Measurements from ENCODE around the gene MLEC. TPM values are rescaled to one million over a fixed set of nuclear protein-coding genes. Genes with fewer than 3 reads are reported as not detected.

MLEC gene
- total RNA-seq, 1 donor from 2014 or later: 100 TPM

DNA sequence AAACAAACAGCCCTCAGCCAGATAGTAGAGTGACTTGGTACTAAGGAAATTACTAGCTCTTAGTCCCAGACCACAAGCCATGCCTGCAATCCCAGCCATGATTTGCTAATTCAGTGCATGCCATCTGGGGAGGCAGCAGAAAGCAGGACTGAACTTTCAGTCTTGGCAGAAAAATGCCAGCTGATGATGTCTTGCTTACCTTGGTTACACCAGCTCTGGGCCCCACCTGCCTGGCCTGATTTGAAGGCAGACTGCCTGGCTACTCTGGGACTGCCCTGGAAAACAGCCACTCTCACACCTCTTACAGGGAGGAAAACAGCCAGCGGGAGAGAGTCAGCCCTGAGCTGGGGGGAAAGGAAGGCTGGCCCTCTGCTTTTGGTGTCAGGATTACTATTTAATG is 18.7 kb downstream of the MLEC start:
- DNase-seq (ENCODE audit: low spot score): no peak

DNA sequence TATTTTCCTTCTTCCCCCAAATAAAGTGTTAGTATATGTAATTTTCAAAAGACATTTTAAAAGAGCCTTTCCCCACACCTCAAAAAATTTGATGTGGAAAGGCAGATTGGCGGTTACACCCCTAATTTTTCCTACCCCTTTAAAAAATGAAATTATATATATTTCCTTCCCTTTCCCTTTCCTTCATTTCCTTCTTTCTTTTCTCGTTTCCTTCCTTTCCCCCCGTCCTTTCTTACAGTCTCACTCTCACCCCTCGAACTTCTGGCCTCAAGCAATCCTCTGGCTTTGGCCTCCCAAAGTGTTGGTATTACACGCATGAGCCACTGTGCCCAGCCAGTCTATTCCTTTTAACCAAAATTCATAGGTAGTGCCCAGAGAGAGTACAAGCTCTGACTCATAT is 19.1 kb downstream of the MLEC start:
- TF ChIP-seq, protein P1, sequence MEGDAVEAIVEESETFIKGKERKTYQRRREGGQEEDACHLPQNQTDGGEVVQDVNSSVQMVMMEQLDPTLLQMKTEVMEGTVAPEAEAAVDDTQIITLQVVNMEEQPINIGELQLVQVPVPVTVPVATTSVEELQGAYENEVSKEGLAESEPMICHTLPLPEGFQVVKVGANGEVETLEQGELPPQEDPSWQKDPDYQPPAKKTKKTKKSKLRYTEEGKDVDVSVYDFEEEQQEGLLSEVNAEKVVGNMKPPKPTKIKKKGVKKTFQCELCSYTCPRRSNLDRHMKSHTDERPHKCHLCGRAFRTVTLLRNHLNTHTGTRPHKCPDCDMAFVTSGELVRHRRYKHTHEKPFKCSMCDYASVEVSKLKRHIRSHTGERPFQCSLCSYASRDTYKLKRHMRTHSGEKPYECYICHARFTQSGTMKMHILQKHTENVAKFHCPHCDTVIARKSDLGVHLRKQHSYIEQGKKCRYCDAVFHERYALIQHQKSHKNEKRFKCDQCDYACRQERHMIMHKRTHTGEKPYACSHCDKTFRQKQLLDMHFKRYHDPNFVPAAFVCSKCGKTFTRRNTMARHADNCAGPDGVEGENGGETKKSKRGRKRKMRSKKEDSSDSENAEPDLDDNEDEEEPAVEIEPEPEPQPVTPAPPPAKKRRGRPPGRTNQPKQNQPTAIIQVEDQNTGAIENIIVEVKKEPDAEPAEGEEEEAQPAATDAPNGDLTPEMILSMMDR (IDR thresholded peaks at IDR 0.05): no peak
- no peak for TF ChIP-seq EZH2phosphoT487 (IDR thresholded peaks at IDR 0.05)
- TF ChIP-seq EZH2 (IDR thresholded peaks at IDR 0.05): no peak
- Histone ChIP-seq H3K4me2 (no peak overlapping the region), H4K20me1 (ENCODE audit: low read depth) (peaks cover 2% of the 10 kb centered on the region), H3K4me1 (peaks cover 6% of the 10 kb centered on the region), H3F3A (ENCODE audit: low read depth) (peaks cover 5% of the 10 kb centered on the region), H3K9me3 (ENCODE audit: low read depth) (no peaks in the 10 kb centered on the region), H3K9ac (no peak overlapping the region), H3K27me3 (no peaks in the 10 kb centered on the region), H3K27ac (no peak overlapping the region), H3K36me3 (no peaks in the 10 kb centered on the region), H3K79me2 (ENCODE audit: low read depth) (peaks cover 7% of the 10 kb centered on the region), H2AFZ (replicated peaks) (no peak overlapping the region), H3K4me3 (no peak overlapping the region)
- no peak overlapping the region for H3K4me3 Mint-ChIP-seq
- no peak for DNase-seq (ENCODE audit: low spot score)
- H3K27me3 Mint-ChIP-seq (ENCODE audit: insufficient read depth, low read depth): no peaks in the 10 kb centered on the region
- peaks cover 9% of the 10 kb centered on the region for H3K4me1 Mint-ChIP-seq
- H3K36me3 Mint-ChIP-seq: peaks cover 7% of the 10 kb centered on the region
- H3K9me3 Mint-ChIP-seq: no peaks in the 10 kb centered on the region
- no peak overlapping the region for H3K27ac Mint-ChIP-seq

More for the DNA sequence above, 18.7 kb downstream of the MLEC start:
- no peaks in the 10 kb centered on the region for H3K27me3 Mint-ChIP-seq (ENCODE audit: insufficient read depth, low read depth)
- H3K79me2 ChIP-seq (ENCODE audit: low read depth): peaks cover 3% of the 10 kb centered on the region
- peaks cover 11% of the 10 kb centered on the region for H3K36me3 Mint-ChIP-seq
- no peaks in the 10 kb centered on the region for H3K36me3 ChIP-seq
- no peaks in the 10 kb centered on the region for H4K20me1 ChIP-seq (ENCODE audit: low read depth)
- H2AFZ ChIP-seq (replicated peaks): no peak overlapping the region
- H3K27me3 ChIP-seq: no peaks in the 10 kb centered on the region
- no peak overlapping the region for H3K4me2 ChIP-seq
- H3K9me3 ChIP-seq (ENCODE audit: low read depth): no peaks in the 10 kb centered on the region
- no peak overlapping the region for H3K27ac Mint-ChIP-seq
- peaks cover 5% of the 10 kb centered on the region for H3F3A ChIP-seq (ENCODE audit: low read depth)
- peaks cover 9% of the 10 kb centered on the region for H3K4me1 Mint-ChIP-seq
- H3K4me3 ChIP-seq: no peak overlapping the region
- no peaks in the 10 kb centered on the region for H3K9me3 Mint-ChIP-seq
- H3K4me3 Mint-ChIP-seq: no peak overlapping the region
- H3K4me1 ChIP-seq: peaks cover 6% of the 10 kb centered on the region
- no peak overlapping the region for H3K27ac ChIP-seq
- TF ChIP-seq, protein P1 (IDR thresholded peaks at IDR 0.05): no peak
- TF ChIP-seq EZH2phosphoT487 (IDR thresholded peaks at IDR 0.05): no peak
- no peak for TF ChIP-seq EZH2 (IDR thresholded peaks at IDR 0.05)
- H3K9ac ChIP-seq: no peak overlapping the region

DNA sequence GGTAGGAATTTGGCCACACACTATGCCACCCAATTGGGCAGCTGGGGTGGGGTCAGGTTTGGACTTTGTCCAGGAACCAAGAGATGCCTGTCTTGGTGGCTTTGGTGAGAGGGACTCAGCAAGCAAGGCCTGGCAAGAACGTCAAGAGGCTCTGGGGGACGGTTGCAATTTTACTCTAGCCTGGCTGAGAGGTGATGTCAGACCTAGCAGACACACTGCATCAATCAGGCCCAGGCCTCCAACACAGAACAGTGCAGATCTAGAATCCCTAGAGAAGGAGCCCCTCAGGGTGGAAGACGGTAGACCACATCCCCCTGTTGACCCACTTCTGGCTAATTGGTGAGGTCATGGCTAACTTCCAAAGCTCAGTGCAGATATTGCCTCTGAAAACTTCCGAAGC is 21.7 kb downstream of the MLEC start:
- Histone ChIP-seq H3K4me3 (no peak overlapping the region), H3K9me3 (ENCODE audit: low read depth) (no peaks in the 10 kb centered on the region), H3K36me3 (no peaks in the 10 kb centered on the region), H3F3A (ENCODE audit: low read depth) (peaks cover 14% of the 10 kb centered on the region), H3K27me3 (no peaks in the 10 kb centered on the region), H4K20me1 (ENCODE audit: low read depth) (peaks cover 29% of the 10 kb centered on the region), H2AFZ (replicated peaks) (no peak overlapping the region), H3K79me2 (ENCODE audit: low read depth) (peaks cover 31% of the 10 kb centered on the region), H3K9ac (no peak overlapping the region), H3K27ac (no peak overlapping the region), H3K4me2 (no peak overlapping the region), H3K4me1 (peaks cover 20% of the 10 kb centered on the region)
- Mint-ChIP-seq H3K4me1 (peaks cover 27% of the 10 kb centered on the region), H3K9me3 (no peaks in the 10 kb centered on the region), H3K4me3 (peak overlapping the region; percentile 44), H3K36me3 (peaks cover 2% of the 10 kb centered on the region), H3K27ac (no peak overlapping the region), H3K27me3 (ENCODE audit: insufficient read depth, low read depth) (no peaks in the 10 kb centered on the region)
- DNase-seq (ENCODE audit: low spot score): no peak
- no peak for TF ChIP-seq EZH2phosphoT487 (IDR thresholded peaks at IDR 0.05)
- no peak for TF ChIP-seq EZH2 (IDR thresholded peaks at IDR 0.05)
- TF ChIP-seq, protein P1 (IDR thresholded peaks at IDR 0.05): no peak

Data from neural progenitor cell (in vitro differentiated cells).